GM19397 (cell line): ENCODE data around the gene CPEB3.
"Not testable (repeated sequence)": the region's sequence is repeated elsewhere in the genome, so short reads cannot be mapped to it uniquely, and the experiment has no call there.

Experiments used
- ATAC-seq: cut with Tn5 transposase; IDR thresholded peaks from one replicate; pipeline ENCODE4 v1.9.1; 2021; ENCODE audit warnings: mild to moderate bottlenecking, moderate library complexity; ENCODE audit not compliant: unreplicated experiment

Gene CPEB3

DNA sequence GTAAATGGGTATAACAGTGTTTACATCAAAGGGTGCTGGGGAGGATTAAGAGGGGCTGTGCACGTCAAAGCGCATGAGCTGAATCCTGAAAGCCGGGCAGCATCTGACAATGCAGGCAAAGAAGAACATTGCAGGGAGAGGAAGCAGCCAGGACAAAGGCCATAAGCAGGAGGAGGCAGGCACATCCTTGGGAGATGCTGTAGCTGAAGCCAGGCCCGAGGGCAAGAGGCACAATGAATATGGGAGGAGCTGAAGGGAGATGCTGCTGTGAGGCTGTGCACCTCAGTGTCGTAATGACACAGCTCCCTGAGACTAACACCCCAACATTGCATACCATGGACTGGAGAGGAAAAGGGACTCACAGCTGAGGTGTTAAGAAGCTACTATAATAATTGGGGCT lies 238.1 kb downstream of the CPEB3 start:
- no peak for ATAC-seq

GRCh38 chr10:92052088-92052487 lies 238.8 kb downstream of the CPEB3 start:
- no peak for ATAC-seq

DNA sequence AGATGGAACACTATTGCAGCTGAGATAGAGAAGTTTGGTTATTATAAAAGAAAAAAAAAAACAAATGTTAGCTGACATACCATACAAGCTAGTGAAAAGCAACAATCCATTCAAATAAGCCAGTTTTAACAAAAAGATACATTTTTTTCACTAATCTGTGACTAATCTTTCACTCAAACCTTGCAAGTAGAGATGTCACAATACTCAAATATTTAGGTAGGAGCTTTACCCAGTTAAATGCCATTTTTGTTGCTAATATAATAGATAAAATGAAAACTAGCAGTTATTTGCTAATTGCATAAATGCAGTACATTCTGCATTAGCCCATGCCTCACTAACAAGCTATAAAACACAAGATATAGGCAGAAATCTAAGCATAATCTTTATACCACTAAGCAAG lies 243.7 kb downstream of the CPEB3 start:
- no peak for ATAC-seq

DNA sequence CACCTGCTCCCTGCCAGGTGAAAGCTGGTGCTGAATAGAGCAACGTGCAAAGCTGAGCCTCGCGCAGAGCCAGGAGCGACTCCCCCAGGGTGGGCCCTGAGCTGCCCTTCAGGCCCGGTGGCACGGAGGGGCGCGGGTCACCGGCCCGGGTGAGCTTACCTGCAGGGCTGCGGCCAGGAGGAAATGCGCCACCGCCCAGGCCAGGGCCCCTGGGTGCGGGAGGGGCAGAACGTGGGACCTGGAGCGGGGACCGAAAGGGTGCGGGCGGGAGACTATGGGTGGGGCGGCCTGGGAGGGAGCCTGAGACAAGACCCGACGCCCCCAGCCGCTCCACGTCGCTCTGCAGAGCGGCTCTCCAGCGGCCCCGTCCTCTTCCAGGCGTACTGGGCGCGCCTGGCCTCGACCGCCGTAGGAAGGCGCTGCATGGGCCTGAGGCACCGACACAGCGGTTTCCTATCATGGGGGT lies 245.2 kb downstream of the CPEB3 start:
- ATAC-seq: no peak

DNA sequence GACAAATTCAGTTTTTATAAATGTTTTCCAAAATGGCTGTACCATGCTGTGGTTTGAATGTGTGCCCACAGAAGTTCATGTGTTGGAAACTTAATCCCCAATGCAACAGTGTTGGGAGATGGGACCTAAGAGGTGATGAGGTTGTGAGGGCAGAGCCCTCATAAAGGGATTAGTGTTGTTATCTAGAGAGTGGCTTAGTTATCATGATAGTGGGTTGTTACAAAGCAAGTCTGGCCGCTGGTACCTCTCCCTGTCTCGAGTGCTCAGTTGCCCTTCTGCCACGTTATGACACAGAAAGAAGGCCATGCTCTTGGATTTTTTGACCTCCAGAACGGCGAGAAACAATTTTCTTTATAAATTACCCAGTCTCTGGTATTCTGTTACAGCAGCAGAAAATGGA lies 248.3 kb downstream of the CPEB3 start:
- ATAC-seq: no peak

DNA sequence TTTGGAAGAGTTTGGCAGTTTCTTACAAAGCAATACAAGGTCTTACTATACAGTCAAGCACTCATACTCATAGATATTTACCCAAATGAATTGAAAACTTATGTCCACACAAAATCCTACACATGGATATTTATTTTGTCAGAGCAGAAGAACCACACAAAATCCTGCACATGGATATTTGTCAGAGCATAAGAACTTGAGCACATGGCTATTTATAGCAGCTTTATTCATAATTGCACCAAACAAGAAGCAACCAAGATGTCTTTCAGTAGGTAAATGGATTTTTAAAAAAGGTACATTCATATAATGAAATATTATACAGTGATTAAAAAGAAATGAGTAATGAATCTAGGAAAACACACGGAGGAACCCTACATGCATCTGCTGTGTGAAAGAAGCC lies 251.9 kb downstream of the CPEB3 start:
- ATAC-seq: no peak

DNA sequence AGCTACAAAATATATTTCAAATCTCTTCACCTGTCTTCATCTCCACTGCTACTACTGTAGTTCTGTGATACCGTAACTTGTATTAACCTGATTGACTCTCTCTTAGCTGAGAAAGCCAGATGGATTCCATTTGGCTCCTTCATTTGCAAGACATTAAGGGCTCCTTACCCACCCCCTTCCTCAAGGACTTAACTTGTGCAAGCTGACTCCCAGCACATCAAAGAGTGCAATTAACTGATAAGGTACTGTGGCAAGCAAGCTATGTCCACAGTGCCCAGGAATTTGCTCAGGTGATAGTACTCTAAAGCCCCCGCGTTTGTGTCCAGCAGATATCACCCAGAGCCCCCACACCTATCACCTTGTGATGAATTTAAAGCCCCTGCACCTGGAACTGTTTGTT lies 257.8 kb downstream of the CPEB3 start:
- not testable (repeated sequence) for ATAC-seq

GRCh38 chr10:92031580-92031979 lies 259.3 kb downstream of the CPEB3 start:
- ATAC-seq: no peak

DNA sequence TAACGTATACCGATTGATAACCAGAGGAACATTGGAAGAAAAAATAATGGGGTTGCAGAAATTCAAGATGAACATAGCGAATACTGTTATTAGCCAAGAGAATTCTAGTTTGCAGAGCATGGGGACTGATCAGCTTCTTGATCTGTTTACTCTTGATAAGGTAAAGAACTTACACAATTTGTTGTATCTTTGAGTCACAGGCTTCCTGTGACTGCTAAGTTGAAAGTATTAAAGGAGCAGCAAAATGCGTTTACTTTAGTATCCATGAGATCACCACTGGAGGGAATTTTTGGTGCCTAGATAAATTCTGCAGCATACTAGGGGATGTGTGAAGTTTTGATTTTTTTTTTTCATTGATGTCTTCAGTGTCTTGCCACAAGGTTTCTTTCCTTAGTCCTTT lies 263.7 kb downstream of the CPEB3 start:
- no peak for ATAC-seq

GRCh38 chr10:92025340-92025739 lies 265.5 kb downstream of the CPEB3 start:
- not testable (repeated sequence) for ATAC-seq

DNA sequence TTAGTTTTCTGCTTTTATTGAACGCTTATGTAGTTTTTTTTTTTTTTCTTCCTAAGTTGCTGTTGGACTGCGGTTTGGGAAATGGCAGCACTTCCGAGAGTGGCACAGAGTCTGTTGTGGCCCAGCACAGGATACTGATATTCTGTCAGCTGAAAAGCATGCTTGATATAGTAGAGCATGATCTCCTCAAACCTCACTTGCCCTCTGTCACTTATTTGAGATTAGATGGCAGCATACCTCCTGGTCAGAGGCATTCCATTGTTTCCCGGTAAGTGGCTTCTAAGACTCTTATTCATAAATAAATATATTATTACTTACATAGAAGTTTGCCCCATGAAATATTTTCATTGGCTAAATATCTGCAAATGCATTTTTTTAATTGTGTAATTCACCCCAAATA lies 266.2 kb downstream of the CPEB3 start:
- ATAC-seq: no peak

DNA sequence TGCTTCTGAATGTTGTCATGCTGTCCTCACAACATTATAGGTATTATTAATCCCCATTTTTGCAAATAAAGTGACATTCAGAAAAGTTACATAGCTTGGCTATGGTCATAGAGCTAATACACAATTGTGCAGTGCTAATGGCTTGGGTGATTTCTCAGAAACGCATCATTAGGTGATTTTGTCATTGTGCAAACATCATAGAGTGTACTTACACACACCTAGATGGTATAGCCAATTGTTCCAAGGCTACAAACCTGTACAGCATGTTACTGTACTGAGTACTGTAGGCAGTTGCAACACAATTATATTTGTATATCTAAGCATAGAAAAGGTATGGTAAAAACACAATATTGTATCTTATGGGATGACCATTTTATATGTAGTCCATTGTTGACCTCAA lies 276.3 kb downstream of the CPEB3 start:
- no peak for ATAC-seq

DNA sequence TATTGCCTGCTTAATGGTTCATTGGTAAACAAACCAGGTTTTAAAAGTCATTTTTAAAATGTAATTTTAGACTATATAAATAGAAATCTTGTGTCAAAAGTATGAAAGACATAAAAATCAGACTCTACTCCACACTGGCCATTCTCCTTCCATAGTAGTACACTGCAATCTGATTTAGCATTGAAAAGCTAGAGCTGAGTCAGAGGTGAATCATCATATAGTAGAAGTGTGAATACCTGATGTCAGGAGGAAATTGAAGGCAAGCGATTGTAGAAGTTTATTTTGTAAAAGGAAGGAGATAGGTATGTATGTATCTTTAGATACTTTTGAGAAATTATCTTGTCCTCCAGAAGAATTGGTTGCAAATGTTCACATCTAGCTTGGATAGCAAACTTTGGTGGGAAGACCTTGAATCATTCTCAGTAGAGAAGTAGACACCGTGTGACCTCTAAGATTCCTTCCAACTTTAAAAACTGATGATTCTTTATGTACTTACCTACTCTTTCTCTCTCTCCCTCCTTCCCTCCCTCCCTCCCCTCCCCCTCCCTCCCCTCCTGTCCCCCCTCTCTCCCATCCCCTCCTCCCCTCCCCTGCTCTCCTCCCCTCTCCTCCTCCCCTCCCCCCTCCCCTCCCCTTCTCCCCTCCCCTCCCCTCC lies 279.2 kb downstream of the CPEB3 start:
- no peak for ATAC-seq

GRCh38 chr10:92010047-92010735 lies 280.7 kb downstream of the CPEB3 start:
- no peak for ATAC-seq

DNA sequence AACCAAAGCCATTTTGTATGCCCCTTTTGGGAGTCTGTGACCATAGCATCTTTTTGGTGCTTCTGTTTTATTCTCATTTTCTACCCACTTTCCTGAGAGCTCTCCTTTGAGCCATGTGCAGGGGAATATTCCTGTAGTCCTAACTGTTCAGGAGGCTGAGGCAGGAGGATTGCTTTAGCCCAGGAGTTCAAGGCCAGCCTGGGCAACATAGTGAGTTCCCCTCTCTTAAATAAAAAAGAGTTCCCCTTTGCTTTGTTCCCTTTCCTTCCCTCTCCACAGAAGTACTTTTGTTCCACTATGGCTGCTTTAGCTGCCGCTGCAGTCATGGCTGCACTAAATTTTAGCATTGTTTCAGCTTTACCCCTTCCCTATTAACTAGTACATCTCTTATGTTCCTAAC lies 281.4 kb downstream of the CPEB3 start:
- no peak for ATAC-seq

- ATAC-seq: no peak
Measured at GRCh38 chr10:92005978-92006377, 284.9 kb downstream of the CPEB3 start.

DNA sequence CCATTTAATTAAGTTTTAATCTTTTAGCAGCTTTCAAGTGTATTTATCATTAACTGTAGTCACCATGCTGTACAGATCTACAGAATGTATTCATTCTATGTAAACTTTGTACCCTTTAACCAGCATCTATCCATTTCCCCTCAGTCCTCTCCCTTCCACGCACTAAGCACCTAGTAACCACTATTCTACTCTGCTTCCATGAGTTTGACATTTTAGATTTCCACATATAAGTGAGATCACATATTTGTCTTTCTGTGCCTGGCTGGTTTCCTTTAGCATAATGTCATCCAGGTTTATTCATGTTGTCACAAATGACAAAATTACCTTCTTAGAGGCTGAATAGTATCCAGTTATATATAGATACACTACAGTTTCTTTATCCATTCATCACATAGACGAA lies 287.6 kb downstream of the CPEB3 start:
- ATAC-seq: no peak

- ATAC-seq: no peak
Measured at GRCh38 chr10:92001995-92002394, 288.9 kb downstream of the CPEB3 start.

DNA sequence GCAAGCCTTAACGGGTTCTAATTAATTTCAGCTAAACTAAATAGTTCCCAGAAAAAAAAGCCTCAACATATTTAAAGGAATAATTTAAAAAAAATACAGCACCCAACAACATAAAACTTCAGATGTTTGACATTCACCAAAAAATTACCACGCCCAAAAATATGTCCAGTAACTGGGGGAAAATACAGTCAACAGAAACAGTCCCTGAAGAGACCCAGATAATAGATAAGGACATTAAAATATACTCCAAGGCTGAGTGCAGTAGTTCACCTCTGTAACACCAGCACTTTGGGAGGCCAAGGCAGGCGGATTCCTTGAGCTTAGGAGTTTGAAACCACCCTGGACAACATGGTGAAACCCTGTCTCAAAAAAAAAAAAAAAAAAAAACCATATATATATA lies 289.3 kb downstream of the CPEB3 start:
- ATAC-seq: no peak
